ENCODE data around the gene TH.

DNA sequence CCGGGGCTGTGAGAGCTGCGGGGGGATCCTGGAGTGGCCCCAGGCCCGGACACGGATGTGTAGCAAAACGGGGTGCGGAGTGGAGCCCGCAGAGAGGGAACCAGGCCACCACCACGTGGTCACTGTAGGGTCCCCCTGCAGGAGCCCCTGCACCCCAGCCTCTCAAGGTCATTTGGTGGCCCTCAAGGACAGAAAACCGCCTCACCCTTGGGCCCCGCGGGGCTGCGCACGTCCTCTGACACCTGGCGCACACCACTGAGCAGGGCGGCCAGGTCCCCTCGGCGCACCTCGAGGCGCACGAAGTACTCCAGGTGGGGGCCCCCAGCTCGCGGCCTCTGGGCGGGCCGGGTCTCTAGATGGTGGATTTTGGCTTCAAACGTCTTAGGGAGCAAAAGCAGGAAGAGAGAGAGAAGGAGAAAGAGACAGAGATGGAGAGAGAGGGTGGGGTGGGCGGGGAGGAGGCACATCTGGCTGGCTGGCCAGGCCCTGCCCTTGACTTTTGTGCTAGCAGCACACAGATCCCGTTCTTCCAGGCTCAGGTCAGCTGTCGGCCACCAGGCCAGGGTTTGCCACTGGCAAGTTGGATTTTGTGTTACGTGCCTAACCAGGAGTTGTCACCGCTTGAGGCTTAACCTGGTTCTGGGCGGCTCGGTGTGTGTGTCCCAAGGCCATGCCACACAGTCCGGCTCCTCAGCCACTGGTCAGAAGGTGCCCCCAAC lies 3.2 kb downstream of the TH start:
- TF ChIP-seq, protein P1, sequence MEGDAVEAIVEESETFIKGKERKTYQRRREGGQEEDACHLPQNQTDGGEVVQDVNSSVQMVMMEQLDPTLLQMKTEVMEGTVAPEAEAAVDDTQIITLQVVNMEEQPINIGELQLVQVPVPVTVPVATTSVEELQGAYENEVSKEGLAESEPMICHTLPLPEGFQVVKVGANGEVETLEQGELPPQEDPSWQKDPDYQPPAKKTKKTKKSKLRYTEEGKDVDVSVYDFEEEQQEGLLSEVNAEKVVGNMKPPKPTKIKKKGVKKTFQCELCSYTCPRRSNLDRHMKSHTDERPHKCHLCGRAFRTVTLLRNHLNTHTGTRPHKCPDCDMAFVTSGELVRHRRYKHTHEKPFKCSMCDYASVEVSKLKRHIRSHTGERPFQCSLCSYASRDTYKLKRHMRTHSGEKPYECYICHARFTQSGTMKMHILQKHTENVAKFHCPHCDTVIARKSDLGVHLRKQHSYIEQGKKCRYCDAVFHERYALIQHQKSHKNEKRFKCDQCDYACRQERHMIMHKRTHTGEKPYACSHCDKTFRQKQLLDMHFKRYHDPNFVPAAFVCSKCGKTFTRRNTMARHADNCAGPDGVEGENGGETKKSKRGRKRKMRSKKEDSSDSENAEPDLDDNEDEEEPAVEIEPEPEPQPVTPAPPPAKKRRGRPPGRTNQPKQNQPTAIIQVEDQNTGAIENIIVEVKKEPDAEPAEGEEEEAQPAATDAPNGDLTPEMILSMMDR (conservative IDR thresholded peaks at IDR 0.05; ENCODE audit: low read length) = no peak
- TF ChIP-seq EZH2phosphoT487 (IDR thresholded peaks at IDR 0.05; ENCODE audit: borderline replicate concordance, low read depth, low read length) = no peak

Data from OCI-LY7 (cell line).